Stimulated activated CD4-positive, alpha-beta T cell treated with anti-CD3 and anti-CD28 coated beads, Interleukin-4, amount 100 ng/mL, for 4 hours (primary cell): ENCODE data around the gene LY6G5B.

Source experiments
- DNase-seq, 2 experiments: peaks; one replicate each; pipeline ENCODE4 v3.0.0-alpha.2; 2020

The LY6G5B gene

GRCh38 chr6:31718265-31718664 is 48.5 kb downstream of the LY6G5B start:
- no peak for DNase-seq

- no peak for DNase-seq
Measured at GRCh38 chr6:31719001-31719400, 49.2 kb downstream of the LY6G5B start.

- DNase-seq: no peak
Measured at GRCh38 chr6:31720196-31720770, 50.5 kb downstream of the LY6G5B start.

GRCh38 chr6:31721351-31722020 is 51.7 kb downstream of the LY6G5B start, which contains the start of gene LY6G6C:
LY6G6C (minus strand) TSS chr6:31721746; CDS start chr6:31721679, 67 bp downstream.
- DNase-seq: no peak

- no peak for DNase-seq
Measured at GRCh38 chr6:31722173-31722572, 52.4 kb downstream of the LY6G5B start.
